ENCODE data around the gene GPC6. TPM values are rescaled to one million over a fixed set of nuclear protein-coding genes. Genes with fewer than 3 reads are reported as not detected.

Gene GPC6
- total RNA-seq, 1 experiment from 2014 or later: 0.22 TPM

DNA sequence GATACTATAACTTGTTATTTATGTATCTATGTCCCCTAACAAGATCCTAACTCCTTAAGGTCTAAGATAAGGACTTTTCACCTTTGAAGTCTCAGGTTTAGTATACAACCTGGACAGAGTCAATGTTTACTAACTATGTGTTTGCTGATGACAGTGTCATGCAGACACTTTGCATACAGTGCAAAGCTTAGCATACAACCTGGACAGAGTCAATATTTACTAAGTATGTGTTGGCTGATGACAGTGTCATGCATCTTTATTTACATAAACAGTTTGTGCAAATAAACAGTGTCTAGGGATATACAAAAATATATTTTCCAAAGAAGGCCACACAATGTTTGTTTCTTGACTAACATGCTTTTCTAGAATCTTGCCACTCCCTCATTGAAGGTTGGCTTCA lies 1218.2 kb downstream of the GPC6 start:
- CTCF ChIA-PET: no interaction called here
- H3K27ac ChIP-seq (ENCODE audit: low read depth, low read length): no peak overlapping the region
- H3K36me3 ChIP-seq (ENCODE audit: control insufficient read depth in 1 of 2, insufficient read depth in 2 of 2, low read length in 2 of 2): no peaks in the 10 kb centered on the region
- peaks cover 5% of the 10 kb centered on the region; the same call in 1 of the 2 replicates for H3K27me3 ChIP-seq (ENCODE audit: insufficient read depth, low read length)
- DNase-seq (ENCODE audit: low read depth, low spot score): no peak
- RAD21 ChIA-PET (ENCODE audit: low non-redundant PET in 1 of 2, low total read pairs in 2 of 2, uncharacterized antibody in 2 of 2, unreplicated experiment in 2 of 2): no interaction called here
- no peak for ATAC-seq
- H3K9me2 ChIP-seq (ENCODE audit: insufficient read depth): no peaks in the 10 kb centered on the region
- no TSS peak for BruUV-seq (replicated peaks)
- no peak overlapping the region for H3K9ac ChIP-seq (ENCODE audit: low read length)
- H3K4me1 ChIP-seq (ENCODE audit: control insufficient read depth in 1 of 2, insufficient read depth in 2 of 2, low read length in 2 of 2): no peaks in the 10 kb centered on the region
- POLR2A ChIA-PET: no interaction called here
- intact Hi-C loops (cut with micrococcal nuclease): no loop called here
- H4K20me1 ChIP-seq (ENCODE audit: insufficient read depth): no peaks in the 10 kb centered on the region
- H3K4me3 ChIP-seq (replicated peaks in 1 of 2; ENCODE audit: low read depth in 1 of 2, low read length in 2 of 2): no peak overlapping the region
- no peak overlapping the region for H2AFZ ChIP-seq (ENCODE audit: low read depth, low read length, poor library complexity, severe bottlenecking)
- no peaks in the 10 kb centered on the region for H3K79me2 ChIP-seq (ENCODE audit: insufficient read depth, low read length)
- TF ChIP-seq POLR2AphosphoS5 (IDR thresholded peaks at IDR 0.05; ENCODE audit: low read depth, low read length): no peak
- no peak for TF ChIP-seq YY1 (IDR thresholded peaks at IDR 0.05; ENCODE audit: extremely low read depth, insufficient replicate concordance, low read depth, low read length)
- TF ChIP-seq RAD21 (IDR thresholded peaks at IDR 0.05; ENCODE audit: low read depth): no peak
- no peak for TF ChIP-seq JUND (IDR thresholded peaks at IDR 0.05)
- no peak overlapping the region for H3K4me2 ChIP-seq (ENCODE audit: low read length)
- no peaks in the 10 kb centered on the region for H3K9me3 ChIP-seq (ENCODE audit: control insufficient read depth in 1 of 2, insufficient read depth in 1 of 2, low read depth in 1 of 2, low read length in 2 of 2)

DNA sequence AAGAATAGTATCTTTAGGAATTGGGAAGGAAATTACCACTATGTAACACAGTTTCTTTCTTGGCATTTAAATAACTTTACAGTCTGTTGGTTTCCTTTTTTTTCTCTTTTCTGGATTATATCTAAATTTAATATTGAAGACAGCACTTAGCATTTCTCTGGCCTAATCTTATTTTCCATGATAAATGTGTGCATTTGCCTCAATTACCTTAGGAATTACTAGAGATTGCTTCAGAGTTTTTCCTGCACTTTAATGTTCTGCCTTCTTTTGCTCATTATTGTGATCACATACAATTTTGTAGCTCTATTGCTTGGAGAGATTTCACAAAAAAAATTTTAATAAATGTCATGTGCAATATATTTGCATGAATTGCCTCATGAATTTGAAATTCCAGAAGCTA lies 1227.7 kb downstream of the GPC6 start:
- Histone ChIP-seq H2AFZ (ENCODE audit: low read depth, low read length, poor library complexity, severe bottlenecking) (no peak overlapping the region), H3K9ac (ENCODE audit: low read length) (no peak overlapping the region), H3K27ac (ENCODE audit: low read depth, low read length) (no peak overlapping the region), H3K79me2 (ENCODE audit: insufficient read depth, low read length) (no peaks in the 10 kb centered on the region), H3K9me3 (ENCODE audit: control insufficient read depth in 1 of 2, insufficient read depth in 1 of 2, low read depth in 1 of 2, low read length in 2 of 2) (no peaks in the 10 kb centered on the region), H3K4me1 (ENCODE audit: control insufficient read depth in 1 of 2, insufficient read depth in 2 of 2, low read length in 2 of 2) (no peaks in the 10 kb centered on the region), H4K20me1 (ENCODE audit: insufficient read depth) (no peaks in the 10 kb centered on the region), H3K9me2 (ENCODE audit: insufficient read depth) (no peaks in the 10 kb centered on the region), H3K4me2 (ENCODE audit: low read length) (no peak overlapping the region), H3K36me3 (ENCODE audit: control insufficient read depth in 1 of 2, insufficient read depth in 2 of 2, low read length in 2 of 2) (no peaks in the 10 kb centered on the region), H3K27me3 (ENCODE audit: insufficient read depth, low read length) (no peaks in the 10 kb centered on the region), H3K4me3 (replicated peaks in 1 of 2; ENCODE audit: low read depth in 1 of 2, low read length in 2 of 2) (no peak overlapping the region)
- ChIA-PET POLR2A (no interaction called here), RAD21 (ENCODE audit: low non-redundant PET in 1 of 2, low total read pairs in 2 of 2, uncharacterized antibody in 2 of 2, unreplicated experiment in 2 of 2) (no interaction called here), CTCF (no interaction called here)
- DNase-seq (ENCODE audit: low read depth, low spot score): no peak
- BruUV-seq (replicated peaks): no TSS peak
- no peak for ATAC-seq
- intact Hi-C loops (cut with micrococcal nuclease): no loop called here
- TF ChIP-seq EZH2 (IDR thresholded peaks at IDR 0.05): no peak
- no peak for TF ChIP-seq CBX3 (IDR thresholded peaks at IDR 0.05; ENCODE audit: low read depth)
- TF ChIP-seq YY1 (IDR thresholded peaks at IDR 0.05; ENCODE audit: extremely low read depth, insufficient replicate concordance, low read depth, low read length): no peak
- no peak for TF ChIP-seq TCF7L2 (IDR thresholded peaks at IDR 0.05; ENCODE audit: borderline replicate concordance, extremely low read depth, insufficient read depth, insufficient read length)
- TF ChIP-seq, protein P1, sequence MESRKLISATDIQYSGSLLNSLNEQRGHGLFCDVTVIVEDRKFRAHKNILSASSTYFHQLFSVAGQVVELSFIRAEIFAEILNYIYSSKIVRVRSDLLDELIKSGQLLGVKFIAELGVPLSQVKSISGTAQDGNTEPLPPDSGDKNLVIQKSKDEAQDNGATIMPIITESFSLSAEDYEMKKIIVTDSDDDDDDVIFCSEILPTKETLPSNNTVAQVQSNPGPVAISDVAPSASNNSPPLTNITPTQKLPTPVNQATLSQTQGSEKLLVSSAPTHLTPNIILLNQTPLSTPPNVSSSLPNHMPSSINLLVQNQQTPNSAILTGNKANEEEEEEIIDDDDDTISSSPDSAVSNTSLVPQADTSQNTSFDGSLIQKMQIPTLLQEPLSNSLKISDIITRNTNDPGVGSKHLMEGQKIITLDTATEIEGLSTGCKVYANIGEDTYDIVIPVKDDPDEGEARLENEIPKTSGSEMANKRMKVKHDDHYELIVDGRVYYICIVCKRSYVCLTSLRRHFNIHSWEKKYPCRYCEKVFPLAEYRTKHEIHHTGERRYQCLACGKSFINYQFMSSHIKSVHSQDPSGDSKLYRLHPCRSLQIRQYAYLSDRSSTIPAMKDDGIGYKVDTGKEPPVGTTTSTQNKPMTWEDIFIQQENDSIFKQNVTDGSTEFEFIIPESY (IDR thresholded peaks at IDR 0.05; ENCODE audit: extremely low read depth, insufficient replicate concordance, low read length): no peak
- TF ChIP-seq RAD21 (IDR thresholded peaks at IDR 0.05; ENCODE audit: low read depth): no peak
- no peak for TF ChIP-seq POLR2AphosphoS5 (IDR thresholded peaks at IDR 0.05; ENCODE audit: low read depth, low read length)
- TF ChIP-seq ELF1 (IDR thresholded peaks at IDR 0.05; ENCODE audit: borderline replicate concordance, low read depth): no peak
- TF ChIP-seq ZFX (IDR thresholded peaks at IDR 0.05): no peak
- TF ChIP-seq, protein P2, sequence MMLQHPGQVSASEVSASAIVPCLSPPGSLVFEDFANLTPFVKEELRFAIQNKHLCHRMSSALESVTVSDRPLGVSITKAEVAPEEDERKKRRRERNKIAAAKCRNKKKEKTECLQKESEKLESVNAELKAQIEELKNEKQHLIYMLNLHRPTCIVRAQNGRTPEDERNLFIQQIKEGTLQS (IDR thresholded peaks at IDR 0.05): no peak
- TF ChIP-seq, protein P3, sequence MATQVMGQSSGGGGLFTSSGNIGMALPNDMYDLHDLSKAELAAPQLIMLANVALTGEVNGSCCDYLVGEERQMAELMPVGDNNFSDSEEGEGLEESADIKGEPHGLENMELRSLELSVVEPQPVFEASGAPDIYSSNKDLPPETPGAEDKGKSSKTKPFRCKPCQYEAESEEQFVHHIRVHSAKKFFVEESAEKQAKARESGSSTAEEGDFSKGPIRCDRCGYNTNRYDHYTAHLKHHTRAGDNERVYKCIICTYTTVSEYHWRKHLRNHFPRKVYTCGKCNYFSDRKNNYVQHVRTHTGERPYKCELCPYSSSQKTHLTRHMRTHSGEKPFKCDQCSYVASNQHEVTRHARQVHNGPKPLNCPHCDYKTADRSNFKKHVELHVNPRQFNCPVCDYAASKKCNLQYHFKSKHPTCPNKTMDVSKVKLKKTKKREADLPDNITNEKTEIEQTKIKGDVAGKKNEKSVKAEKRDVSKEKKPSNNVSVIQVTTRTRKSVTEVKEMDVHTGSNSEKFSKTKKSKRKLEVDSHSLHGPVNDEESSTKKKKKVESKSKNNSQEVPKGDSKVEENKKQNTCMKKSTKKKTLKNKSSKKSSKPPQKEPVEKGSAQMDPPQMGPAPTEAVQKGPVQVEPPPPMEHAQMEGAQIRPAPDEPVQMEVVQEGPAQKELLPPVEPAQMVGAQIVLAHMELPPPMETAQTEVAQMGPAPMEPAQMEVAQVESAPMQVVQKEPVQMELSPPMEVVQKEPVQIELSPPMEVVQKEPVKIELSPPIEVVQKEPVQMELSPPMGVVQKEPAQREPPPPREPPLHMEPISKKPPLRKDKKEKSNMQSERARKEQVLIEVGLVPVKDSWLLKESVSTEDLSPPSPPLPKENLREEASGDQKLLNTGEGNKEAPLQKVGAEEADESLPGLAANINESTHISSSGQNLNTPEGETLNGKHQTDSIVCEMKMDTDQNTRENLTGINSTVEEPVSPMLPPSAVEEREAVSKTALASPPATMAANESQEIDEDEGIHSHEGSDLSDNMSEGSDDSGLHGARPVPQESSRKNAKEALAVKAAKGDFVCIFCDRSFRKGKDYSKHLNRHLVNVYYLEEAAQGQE (IDR thresholded peaks at IDR 0.05; ENCODE audit: low read depth): no peak
